Brain pericyte (primary cell): ENCODE results near the gene PDRG1.
"Not testable (repeated sequence)": the region's sequence is repeated elsewhere in the genome, so short reads cannot be mapped to it uniquely, and the experiment has no call there.

Experiments
- DNase-seq: peaks from one replicate; pipeline ENCODE4 v3.0.0-alpha.2; 2012; ENCODE audit warnings: low read depth, low spot score

The PDRG1 gene

DNA sequence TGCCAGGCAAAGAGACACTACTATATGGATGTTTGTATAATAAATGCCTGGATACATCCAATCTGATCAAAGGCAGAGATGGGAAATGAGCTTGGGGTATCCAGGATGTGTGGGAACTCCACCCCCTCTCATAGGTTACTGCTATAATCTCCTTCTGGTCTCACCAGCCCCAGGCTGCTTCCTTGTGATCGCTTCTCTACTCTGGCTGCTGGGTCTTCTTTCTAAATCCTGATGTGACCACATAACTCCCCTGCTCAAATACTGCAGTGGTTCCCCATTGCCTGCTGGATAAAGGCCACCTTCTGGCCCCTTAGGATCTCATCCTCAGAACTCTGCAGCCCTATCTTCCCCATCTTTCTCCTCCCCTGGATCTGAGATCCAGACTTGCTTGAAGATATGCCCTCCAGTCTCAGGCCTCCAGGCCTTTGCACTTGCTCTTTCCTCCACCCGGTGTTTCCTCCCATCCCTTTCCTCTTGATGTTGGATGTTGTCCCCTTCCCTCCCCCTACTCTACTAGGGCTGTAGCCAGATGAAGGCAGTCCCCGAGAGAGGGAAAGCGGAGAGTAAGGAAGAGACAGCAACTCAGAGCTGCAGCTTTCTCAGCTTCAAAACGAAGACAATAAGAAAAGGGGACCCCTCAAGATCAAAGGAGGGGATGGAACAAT, 15.3 kb upstream of the PDRG1 start:
- DNase-seq, result no peak

DNA sequence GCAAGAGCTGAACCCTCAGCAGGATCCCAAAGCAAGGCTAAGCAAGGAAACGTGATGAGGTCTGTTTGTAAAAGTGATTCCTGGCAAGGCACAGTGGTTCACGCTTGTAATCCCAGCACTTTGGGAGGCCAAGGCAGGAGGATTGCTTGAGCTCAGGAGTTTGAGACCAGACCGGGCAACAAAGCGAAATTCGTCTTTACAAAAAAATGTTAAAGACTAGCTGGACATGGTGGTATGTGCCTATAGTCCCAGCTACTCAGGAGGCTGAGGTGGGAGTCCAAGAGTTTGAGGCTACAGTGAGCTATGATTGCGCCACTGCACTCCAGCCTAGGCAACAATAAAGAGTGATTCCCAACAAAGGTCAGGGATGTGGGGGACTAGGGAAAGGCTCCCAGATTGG, 12.0 kb upstream of the PDRG1 start:
- no peak for DNase-seq

DNA sequence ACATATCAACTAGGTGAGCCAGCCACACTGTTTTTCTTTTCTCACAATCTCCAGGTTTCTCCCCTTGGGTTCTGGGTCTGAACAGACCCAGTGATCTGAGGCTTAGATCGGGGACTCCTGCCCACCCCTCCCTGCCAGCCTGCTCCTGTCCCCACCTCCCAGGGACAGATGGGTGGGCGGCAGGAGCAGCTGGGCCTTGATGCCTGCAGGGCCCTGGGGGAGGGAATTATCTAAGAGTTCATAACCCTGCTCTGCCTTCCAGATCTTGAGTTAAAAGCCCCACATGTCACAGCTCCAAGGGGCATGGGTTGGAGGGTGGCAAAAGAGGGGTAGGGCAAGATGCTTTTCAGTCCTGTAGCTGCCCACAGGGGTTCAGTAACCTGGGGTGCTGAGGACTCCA, 10.9 kb upstream of the PDRG1 start:
- DNase-seq, result no peak

DNA sequence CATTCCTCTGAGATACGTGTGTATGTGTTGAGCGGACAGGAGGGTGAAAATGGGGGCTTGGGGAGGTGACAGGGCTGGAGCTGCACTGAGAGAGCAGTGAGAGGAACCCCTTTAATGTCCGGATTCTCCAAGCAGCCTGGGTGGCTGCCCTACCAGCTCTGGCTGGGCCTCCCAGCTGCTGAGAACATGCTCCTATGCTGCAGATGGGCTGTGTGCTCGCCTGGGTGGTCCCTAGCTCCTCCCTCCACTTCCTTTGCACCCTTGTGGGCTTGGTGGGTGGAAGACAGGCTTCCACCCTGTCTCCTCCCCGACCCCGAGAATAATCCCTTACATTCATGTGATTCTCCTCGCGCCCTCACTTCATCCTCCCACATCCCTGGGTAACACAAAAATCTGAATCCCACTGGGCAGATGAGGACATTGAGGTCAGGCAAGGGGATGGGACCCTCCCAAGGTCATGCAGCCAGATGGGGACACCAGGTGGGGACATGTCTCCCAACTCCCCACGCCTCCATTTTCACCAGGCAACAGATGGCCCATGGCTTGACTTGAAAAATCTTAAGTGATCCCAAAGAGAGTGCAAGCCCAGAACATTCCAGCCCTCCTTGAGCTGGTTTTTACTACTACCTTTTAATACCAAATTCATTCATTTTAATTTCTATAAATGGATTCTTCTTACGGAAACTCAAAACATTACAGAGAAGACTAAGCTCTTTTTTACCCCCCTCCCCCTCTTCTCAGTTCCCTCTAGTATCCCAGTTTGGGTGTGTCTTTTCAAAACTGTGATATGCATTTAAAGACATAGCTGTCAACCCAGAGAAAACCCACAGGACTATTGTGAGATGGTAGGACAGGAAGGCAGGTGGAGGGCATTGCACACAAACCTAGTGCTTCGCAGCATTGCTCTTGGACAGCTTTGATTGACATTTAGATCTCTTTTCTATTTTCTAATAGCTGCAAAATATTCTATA, 5.0 kb upstream of the PDRG1 start:
- DNase-seq, result no peak

DNA sequence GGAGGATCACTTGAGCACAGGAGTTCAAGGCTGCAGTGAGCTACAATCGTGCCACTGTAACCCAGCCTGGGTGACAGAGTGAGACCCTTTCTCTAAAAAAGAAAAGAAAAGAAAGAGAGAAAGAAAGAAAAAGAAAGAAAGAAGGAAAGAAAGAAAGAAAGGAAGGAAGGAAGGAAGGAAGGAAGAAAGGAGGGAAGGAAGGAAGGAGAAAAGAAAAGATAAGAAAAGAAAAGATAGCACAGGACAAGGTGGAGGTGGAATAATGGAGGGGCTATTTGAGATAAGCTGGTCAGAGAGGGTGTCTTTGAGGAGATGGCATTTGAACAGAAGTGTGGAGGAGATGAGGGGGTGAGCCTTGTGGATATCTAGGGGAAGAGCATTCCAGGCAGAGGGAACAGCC, 2.7 kb upstream of the PDRG1 start:
- no peak for DNase-seq

DNA sequence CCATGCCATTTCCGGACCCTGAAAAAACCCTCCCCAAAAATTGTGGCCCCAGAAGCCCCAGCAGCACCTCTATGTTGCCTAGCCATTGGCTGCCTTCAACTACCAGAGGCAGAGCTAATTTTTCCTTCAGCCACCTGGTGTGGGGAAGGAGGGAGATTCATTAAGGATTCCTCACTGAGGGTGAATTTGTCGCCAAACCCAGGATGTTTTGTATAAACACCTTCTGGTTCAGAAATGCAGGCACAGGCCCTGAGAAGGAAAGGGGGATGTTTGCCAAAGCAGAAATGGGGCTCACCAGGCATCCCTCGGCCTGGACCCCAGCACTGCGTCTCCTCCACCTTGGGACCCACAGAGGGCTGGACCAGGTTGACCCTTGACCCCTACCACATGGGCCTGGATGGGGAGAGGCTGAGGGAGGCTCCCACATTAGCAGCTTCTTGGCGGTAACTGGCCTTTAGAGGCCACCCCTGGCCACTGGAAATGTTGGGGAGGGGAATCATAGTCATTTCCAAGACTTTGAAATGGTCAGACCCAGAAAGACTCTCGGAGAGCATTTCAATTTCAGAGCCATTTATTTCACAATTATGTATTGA, 1.8 kb upstream of the PDRG1 start:
- no peak for DNase-seq

DNA sequence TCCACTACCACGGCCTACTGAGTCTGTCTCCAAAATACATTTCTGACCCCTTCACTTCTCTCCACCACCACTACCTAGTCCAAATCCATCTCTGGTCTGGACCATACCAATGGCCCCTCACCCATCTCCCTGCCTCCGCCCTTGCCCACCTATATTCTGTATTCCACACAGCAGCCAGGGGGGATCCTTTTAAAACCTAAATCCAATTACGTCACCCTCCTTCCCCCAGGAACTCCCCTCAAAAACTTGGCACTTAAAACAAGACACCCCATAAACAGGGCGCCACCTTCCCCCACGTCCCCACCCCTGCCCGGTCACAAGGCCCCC, 680 bp downstream of the PDRG1 start:
- DNase-seq, result no peak

DNA sequence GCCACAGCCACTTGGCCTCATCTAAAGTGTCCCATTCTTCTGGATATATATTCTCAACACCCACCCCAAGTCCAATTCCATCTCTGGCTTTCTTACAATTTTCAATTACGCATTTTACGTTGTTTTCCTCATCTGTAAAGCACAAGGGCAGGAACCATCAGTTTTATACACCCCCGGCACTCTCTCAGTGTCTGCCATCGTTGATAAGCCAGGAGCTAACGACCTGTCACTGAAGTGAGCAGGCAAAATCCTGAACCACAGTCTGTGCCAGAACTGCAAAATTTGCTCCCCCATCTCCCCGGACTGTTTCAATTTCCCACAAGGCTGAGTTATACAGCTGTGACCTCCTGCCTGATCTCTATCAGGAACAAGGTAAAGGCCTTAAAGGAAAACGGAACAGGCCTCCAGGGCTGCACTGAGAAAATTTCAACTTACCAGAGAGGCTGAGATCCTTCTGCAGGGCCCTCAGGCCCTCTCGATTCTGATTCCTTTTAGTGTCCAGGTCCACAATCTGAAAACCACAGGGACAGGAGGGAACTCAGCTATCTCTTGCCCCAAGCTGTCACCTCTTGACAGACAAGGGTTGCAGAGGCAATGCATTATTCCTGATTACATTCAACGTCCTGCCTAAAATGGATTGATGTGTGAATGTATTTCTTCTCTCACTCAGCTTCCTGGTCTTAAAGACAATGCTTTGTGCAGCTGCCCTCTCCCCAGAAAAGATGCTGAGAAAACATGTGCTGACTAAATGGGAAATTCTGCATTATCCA, 1.8 kb downstream of the PDRG1 start:
- DNase-seq, result no peak

DNA sequence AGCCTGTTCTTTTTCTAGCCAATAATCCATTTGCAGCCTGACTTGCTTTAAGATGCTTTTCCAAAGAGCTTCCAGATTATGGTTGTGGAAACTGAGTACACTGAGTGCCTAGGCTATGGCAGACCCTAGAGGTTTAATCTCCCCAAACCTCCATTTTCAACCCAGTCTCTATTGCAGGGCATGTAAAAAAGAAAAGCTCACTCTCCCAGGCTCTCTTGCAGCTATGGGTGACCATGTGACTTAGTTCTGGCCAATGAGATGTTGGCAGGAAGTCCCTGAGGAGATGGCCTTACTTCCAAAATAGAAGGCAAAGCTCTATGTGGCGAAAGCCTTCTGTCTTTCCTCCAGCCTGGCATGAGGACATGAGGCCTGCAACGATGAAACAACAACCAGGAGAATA, 3.8 kb downstream of the PDRG1 start:
- DNase-seq, result no peak

DNA sequence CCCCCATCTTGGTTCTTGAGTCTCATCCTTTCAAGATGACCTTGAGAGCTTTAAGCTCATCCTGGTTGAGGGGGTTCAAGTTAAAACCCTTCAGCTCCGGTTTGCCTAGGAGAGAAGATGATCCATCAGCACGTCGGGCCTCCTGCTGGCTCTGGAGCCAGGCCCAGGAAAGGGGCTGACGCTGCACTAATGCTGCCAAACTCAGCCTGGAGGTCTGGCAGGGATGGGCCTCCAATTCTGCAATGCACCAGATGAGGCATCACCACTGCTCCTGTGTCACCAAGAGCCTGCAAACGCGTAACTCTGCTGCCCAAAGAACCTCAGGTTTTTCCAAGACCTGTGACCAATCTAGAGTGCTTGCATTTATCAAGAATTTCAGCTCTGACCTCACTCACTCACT, 6.1 kb downstream of the PDRG1 start:
- DNase-seq, result no peak

DNA sequence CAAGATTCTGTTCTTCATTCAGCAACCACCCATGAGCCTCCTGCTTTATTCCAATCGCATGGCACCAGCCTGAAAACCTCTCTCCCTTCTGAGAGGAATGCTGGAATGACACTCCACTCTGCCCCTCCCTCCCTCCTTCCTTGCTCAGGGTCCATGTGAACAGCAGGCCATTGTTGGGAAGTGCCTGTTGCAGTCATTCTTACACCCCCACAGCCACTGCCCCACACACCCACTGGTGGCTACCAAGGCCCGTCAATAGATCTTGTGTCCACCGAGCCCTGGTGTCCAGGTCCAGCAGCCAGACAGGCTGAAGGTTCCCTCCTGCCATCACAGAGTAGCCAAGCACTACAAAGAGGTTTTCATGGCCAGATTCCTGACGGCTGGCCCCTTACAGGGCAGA, 6.5 kb downstream of the PDRG1 start:
- DNase-seq, result no peak

DNA sequence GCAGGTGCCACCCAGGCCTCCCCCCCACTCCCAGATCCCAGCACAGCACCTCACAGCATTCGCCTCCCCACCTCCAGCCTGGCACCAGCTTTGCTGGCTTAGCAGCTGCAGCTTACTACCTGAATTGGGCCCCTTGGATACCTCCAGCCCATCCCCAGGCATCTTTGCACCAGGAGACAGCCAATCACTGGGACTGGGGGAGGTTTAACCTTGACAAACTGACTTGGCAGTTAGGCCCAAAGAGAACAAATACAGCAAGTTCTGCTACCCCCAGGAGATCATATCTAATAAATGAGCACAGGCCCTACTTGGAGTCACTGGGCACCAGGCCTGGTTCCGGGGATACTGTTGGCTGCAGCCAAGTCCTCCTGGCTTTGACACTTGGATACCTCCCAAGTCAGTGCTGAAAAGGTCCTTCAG, 8.8 kb downstream of the PDRG1 start:
- no peak for DNase-seq

DNA sequence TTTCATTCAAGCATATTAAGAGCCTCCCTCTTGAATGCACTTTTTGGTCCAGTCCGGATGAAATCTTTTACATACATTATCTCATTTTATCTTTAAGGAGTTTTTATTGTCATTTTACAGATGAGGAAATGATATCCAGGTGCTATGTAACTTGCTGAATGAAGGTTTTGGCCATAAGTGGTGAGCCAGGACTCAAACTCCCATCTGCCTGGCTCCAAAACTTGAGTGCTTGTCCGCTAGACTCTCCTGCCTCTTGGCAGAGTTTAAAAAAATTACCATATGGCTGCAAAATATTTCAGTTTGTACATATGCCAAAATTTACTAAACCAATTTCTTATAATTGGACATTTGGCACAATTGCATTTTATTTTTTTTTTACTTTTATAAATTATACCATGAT, 12.2 kb downstream of the PDRG1 start:
- no peak for DNase-seq

DNA sequence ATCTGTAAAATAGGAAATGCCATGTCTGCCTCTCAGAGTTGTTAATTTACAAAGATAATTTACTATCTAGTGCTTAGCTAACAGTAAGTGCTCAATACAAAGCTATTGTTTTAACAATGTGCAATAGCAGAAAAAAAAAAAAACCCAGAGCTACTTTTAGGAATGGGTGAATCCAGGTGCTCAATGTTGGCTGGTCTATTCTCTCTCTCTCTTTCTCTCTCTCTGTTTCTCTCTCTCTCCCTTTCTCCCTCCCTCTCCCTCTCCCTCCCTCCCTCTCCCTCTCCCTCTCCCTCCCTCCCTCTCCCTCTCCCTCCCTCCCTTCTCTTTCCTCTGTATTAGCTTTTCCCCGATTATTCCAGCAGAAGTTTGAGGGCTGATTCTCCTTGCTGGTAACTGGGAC, 14.0 kb downstream of the PDRG1 start:
- no peak for DNase-seq

DNA sequence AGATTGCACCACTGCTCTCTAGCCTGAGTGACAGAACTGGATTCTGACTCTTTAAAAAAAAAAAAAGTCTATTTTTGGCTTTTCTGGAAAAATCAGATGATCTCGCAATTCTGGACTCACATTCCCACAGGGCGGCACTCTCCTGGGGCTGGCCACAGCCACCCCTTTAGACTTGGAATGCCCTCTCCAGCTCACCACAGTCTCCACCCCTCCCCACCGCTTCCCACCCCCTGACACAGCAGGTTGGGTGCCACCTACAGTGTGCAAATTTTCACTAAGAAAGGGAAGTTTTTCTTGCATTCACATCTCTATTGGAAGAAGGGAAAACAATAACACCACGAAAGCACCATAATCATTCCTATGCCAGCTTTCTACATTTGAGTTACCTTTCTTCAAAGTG, 15.4 kb downstream of the PDRG1 start:
- no peak for DNase-seq

DNA sequence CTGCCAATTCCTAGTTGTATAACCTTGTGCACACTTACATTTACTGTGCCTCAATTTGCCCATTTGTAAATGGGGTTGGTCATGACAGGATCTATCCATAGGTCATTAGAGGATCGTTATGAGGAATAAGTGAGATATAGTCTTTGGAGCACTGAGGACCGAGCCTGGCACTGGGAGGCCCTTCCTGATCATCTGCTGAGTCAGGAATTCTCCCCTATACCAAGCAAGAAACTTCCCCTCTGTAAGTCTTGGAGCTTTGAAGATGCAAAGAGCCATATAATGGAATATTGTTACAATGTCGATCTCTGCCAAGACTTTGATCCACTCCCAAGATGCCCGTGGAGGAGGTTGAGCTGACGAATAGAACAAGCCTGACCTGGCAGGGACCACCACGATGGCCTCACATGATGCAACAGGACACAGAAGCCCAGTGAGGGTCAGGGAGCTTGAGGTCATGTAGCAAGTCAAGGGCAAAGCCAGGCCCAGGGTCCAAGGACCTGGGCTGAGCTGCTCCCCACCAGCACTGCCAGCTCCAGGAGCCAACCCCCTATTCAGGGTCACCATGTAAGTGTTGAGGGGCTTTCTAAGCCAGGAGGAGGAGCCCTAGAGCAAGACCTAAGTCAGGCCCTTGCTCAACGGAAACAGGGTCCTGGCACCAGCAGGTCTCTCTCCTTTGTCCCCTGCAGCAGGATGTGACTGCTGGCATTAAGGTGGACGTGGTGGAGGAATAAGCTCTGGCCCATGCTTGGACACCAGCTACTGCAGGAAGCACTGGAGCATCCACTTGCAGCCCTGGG, 16.7 kb downstream of the PDRG1 start:
- DNase-seq, result no peak

DNA sequence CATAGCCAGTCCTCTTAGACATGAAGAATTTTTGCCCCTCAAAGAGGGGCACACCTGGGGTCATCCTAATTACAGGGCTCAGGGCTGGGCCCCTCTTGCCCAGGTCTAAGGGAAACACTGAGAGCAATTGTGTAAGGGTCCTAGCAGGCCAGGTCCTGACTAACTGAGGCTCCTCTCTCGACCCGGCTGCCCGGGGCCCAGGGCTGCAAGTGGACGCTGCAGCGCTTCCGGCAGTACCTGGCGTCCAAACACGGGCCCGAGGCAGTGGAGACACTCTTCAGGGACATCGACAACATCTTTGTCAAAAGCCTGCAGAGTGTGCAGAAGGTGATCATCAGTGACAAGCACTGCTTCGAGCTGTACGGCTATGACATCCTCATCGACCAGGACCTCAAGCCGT, 17.4 kb downstream of the PDRG1 start:
- DNase-seq, result no peak

DNA sequence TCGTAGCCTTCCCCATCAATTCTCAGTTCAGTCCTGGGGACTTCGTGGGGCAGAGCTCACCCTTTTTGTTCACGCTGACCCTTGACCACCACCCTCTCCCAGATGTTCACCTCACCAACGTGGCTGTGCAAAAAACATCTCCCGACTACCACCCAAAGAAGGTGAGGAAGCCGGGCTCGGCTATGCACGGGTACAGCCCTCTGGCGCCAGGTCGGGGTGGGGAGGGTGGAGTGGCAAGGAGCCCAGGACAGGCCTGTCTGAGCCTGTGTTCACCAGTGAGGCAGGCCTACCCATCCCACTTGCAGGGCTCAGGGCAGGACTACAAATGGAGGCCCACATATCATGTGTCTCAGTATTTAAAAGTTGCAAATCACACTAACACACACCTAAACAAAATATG, 18.1 kb downstream of the PDRG1 start:
- no peak for DNase-seq

DNA sequence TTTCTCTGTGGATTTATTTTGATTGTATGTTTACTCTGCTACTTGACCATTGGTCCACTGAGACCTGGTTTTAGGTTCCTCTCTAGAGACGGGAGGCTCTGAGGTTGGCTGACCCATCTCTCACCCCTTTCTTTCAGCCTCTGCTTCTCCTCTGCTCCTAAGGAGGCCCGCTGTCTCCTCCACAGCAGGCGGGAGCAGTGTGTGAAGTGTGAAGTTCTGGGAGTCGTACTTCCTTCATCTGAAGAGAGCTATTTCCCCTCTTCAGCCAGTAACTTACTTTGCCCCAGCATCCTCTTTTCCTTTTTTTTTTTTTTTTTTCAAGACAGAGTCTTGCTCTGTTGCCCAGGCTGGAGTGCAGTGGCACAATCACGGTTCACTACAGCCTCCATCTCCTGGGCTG, 21.1 kb downstream of the PDRG1 start:
- no peak for DNase-seq

DNA sequence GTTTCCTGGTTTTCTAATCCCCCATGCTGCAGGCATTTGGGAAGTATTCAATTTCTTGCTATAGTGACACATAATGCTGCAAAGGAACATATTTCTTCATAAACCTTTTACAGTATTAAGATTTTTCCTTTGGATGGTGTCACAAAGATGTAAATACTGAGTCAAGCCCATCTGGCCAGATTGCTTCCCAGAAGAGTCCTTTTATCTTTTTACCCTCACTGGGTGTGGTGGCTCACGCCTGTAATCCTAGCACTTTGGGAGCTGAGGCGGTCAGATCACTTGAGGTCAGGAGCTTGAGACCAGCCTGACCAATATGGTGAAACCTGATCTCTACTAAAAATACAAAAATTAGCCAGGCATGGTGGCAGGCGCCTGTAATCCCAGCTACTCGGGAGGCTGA, 22.2 kb downstream of the PDRG1 start:
- not testable (repeated sequence) for DNase-seq

DNA sequence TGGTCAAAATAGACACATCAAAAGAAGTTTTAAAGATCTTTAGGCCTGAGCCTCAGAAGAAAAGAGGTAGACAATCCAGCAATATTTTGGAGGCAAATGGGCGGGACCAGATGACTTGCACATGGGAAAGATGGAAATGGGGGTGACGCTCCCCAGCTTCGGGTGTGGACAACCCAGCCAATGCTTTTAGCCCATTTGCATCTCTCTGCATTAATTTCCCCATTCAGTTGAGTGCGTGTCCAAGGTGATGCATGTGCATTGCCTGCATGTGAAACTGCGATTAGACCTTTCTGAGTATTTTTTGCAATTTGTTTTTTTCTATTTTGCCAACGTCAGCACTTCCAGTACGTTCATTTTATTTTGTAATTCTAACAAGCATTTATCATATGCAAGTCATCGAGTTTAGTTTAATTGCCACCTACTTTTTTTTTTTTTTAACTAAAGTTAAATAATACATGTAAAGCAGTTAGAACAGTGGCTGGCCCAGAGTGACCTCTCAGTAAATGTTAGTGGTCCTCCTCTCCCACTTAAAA, 24.2 kb downstream of the PDRG1 start:
- DNase-seq, result no peak
